K562 (cell line): ENCODE measurements around the gene IGF2BP3. TPM values are rescaled to one million over a fixed set of nuclear protein-coding genes. Genes with fewer than 3 reads are reported as not detected.

Experiments used
- ATAC-seq: fragments of 200-7000 bp; cut with Tn5 transposase; 3 replicates; pipeline ENCODE4 v1.9.1; 2020; ENCODE audit warnings: moderate library complexity
- BruUV-seq: library from RNA; stranded (reverse); fragments of 400-500 nt; replicated peaks from 2 replicates; lab custom pipeline; 2021; lab: Mats Ljungman, UMichigan
- CTCF ChIA-PET: fragments of 300-600 bp; formaldehyde crosslinking; extraction: SDS; loops from one replicate; lab custom pipeline; 2021; ENCODE audit warnings: low intra/inter-chr PET ratio; lab: Yijun Ruan, JAX
- POLR2A ChIA-PET: fragments of 300-600, 350-650 bp; sonication (Branson Sonifier 250); formaldehyde crosslinking; extraction: SDS; loops from one replicate; lab custom pipeline; 2021; ENCODE audit warnings: antibody characterized with exemption, inconsistent platforms; lab: Yijun Ruan, JAX
- DNase-seq, 4 experiments: peaks; one replicate each; pipeline versions ENCODE4 v3.0.0 to v3.0.0-alpha.2; 2011 to 2018; ENCODE audit warnings: low spot score in 3 of 4, mixed read lengths in 3 of 4; ENCODE audit errors: extremely low read depth in 1 of 4
- FAIRE-seq: peaks from 2 replicates; lab custom pipeline; 2011; peaks lifted over from hg19 to GRCh38; lab: Jason Lieb, UNC
- H2AFZ ChIP-seq: 2 replicates; pipeline ENCODE4 v1.6.0; 2011; ENCODE audit warnings: low read depth, low read length, control low read depth, inconsistent platforms
- H3K27ac ChIP-seq: fragments of 200-600 bp; 3 replicates; pipeline ENCODE4 v1.8.0; 2011; ENCODE audit warnings: low read depth, mild to moderate bottlenecking, control low read depth, inconsistent platforms, low read length, moderate library complexity, mixed read lengths; ENCODE audit errors: extremely low read depth
- H3K27me3 ChIP-seq, 2 experiments: fragments of 300-600 bp in 1 of 2; 2 replicates in 1 of 2; 3 replicates in 1 of 2; pipeline versions ENCODE4 v1.6.0 to v1.8.0; 2011; ENCODE audit warnings: inconsistent platforms in 2 of 2, low read length in 2 of 2, mild to moderate bottlenecking in 1 of 2, mixed read lengths in 1 of 2, moderate library complexity in 1 of 2; ENCODE audit not compliant: control insufficient read depth in 2 of 2, insufficient read depth in 2 of 2
- H3K36me3 ChIP-seq: fragments of 300-600 bp; 3 replicates; pipeline ENCODE4 v1.8.0; 2011; ENCODE audit warnings: mild to moderate bottlenecking, low read length, inconsistent platforms; ENCODE audit not compliant: control insufficient read depth, insufficient read depth
- H3K4me1 ChIP-seq, 2 experiments: fragments of 200-600 bp in 1 of 2; replicated peaks in 1 of 2; 2 replicates in 1 of 2; 3 replicates in 1 of 2; pipeline versions ENCODE4 v1.5.1 to v1.8.0; 2011; ENCODE audit warnings: inconsistent platforms in 2 of 2, low read length in 2 of 2, mild to moderate bottlenecking in 1 of 2, mixed read lengths in 1 of 2, moderate library complexity in 1 of 2; ENCODE audit not compliant: control insufficient read depth in 2 of 2, insufficient read depth in 2 of 2
- H3K4me2 ChIP-seq: 2 replicates; pipeline ENCODE4 v1.6.1; 2011; ENCODE audit warnings: low read length, control low read depth, inconsistent platforms, mixed read lengths; ENCODE audit not compliant: insufficient read depth
- H3K4me3 ChIP-seq: fragments of 200-600 bp; sonication (generic), shearing (Covaris generic); 2 replicates; pipeline ENCODE4 v1.5.1; 2016; ENCODE audit warnings: control low read depth, inconsistent platforms
- H3K79me2 ChIP-seq: fragments of 200-600 bp; 3 replicates; pipeline ENCODE4 v1.8.0; 2011; ENCODE audit warnings: low read length, inconsistent platforms; ENCODE audit not compliant: control insufficient read depth, insufficient read depth
- H3K9ac ChIP-seq, 2 experiments: 2 replicates each; pipeline versions ENCODE4 v1.6.0 to v1.6.1; 2011; ENCODE audit warnings: low read depth in 2 of 2, low read length in 2 of 2, control low read depth in 1 of 2, inconsistent platforms in 1 of 2, mild to moderate bottlenecking in 1 of 2, mixed read lengths in 1 of 2; ENCODE audit not compliant: insufficient read depth in 1 of 2
- H3K9me1 ChIP-seq: one replicate; pipeline ENCODE4 v1.6.0; 2011; ENCODE audit warnings: inconsistent platforms, mild to moderate bottlenecking, low read length, moderate library complexity; ENCODE audit not compliant: control insufficient read depth, insufficient read depth
- H3K9me3 ChIP-seq: replicated peaks from 2 replicates; pipeline ENCODE4 v1.5.1; 2011; ENCODE audit warnings: low read depth, low read length, inconsistent platforms; ENCODE audit not compliant: control insufficient read depth, insufficient read depth
- H4K20me1 ChIP-seq: replicated peaks from 2 replicates; pipeline ENCODE4 v1.6.1; 2011; ENCODE audit warnings: low read length, inconsistent platforms, mixed read lengths; ENCODE audit not compliant: control insufficient read depth, insufficient read depth
- FOXK2 ChIP-seq, 2 experiments: fragments of 450-650 bp; IDR thresholded peaks in 1 of 2; conservative IDR thresholded peaks in 1 of 2; 2 replicates each; pipeline ENCODE4 v1.6.1; 2016; ENCODE audit warnings: low read depth in 2 of 2, mild to moderate bottlenecking in 1 of 2
- GTF2E2 ChIP-seq: fragments of 200-800 bp; sonication (Bioruptor generic); IDR thresholded peaks from 2 replicates; pipeline ENCODE4 v1.6.1; 2016; ENCODE audit warnings: missing genetic modification characterization, missing compliant biosample characterization
- GTF2F1 ChIP-seq: IDR thresholded peaks from 2 replicates; pipeline ENCODE4 v1.6.1; 2011; ENCODE audit warnings: low read depth, low read length, improper control_type of control experiment
- KAT7 ChIP-seq: sonication (generic); formaldehyde crosslinking; IDR thresholded peaks from 2 replicates; pipeline ENCODE4 v1.8.0; 2022; ENCODE audit warnings: missing genetic modification reagents, mild to moderate bottlenecking, borderline replicate concordance
- KLF16 ChIP-seq: IDR thresholded peaks from 2 replicates; pipeline ENCODE4 v1.6.1; 2016; ENCODE audit warnings: antibody characterized with exemption
- SMAD2 ChIP-seq: fragments of 150-350 bp; IDR thresholded peaks from 2 replicates; pipeline ENCODE4 v1.6.1; 2014; ENCODE audit warnings: low read depth, mild to moderate bottlenecking, low read length
- TAF1 ChIP-seq: IDR thresholded peaks from 2 replicates; pipeline ENCODE4 v1.6.1; 2011; ENCODE audit warnings: mild to moderate bottlenecking, low read length, moderate library complexity; ENCODE audit not compliant: insufficient read depth, control insufficient read depth, severe bottlenecking; ENCODE audit errors: extremely low read depth
- TBL1XR1 ChIP-seq, 2 experiments: IDR thresholded peaks; 2 replicates each; pipeline ENCODE4 v1.6.1; 2012; ENCODE audit warnings: improper control_type of control experiment in 2 of 2, low read length in 2 of 2, mild to moderate bottlenecking in 1 of 2
- TCF7 ChIP-seq: sonication (generic); IDR thresholded peaks from 2 replicates; pipeline ENCODE4 v1.6.1; 2016; ENCODE audit warnings: antibody characterized with exemption, borderline replicate concordance
- ZBTB7A ChIP-seq: IDR thresholded peaks from 2 replicates; pipeline ENCODE4 v1.6.1; 2011; ENCODE audit warnings: low read depth, mild to moderate bottlenecking, low read length, moderate library complexity, borderline replicate concordance; ENCODE audit not compliant: control insufficient read depth
- WGBS: fragments of 100-300 bp; shearing (Covaris generic); methylation state at CpG from one replicate; pipeline ENCODE4 v1.1.6; 2016; ENCODE audit warnings: low coverage, mixed read lengths; ENCODE audit not compliant: insufficient coverage; ENCODE audit errors: missing lambda C conversion rate; 5-methylcytosine and 5-hydroxymethylcytosine counted together
- in situ Hi-C: fragments of 300-500 bp; cut with MboI; formaldehyde crosslinking; loops from 4 replicates; pipeline ENCODE4 v1.15.0; 2018; ENCODE audit warnings: inconsistent platforms, mixed read lengths
- intact Hi-C: fragments of 100-400 bp; cut with micrococcal nuclease; formaldehyde crosslinking; loops from 2 replicates; pipeline ENCODE4 v1.14.2; 2022
- polyA plus RNA-seq, 8 experiments: library from polyadenylated mRNA; depleted of rRNA in 4 of 8; stranded (reverse) in 5 of 8; unstranded in 3 of 8; fragments of >200 nt; fragmentation: Nextera tagmentation in 2 of 8; fragmentation: Illumina TruSeq in 1 of 8; extraction: Ambion mirVana in 2 of 8; extraction: Trizol in 1 of 8; gene quantifications; 2 replicates each; pipeline versions ENCODE4 v1.2.1 to v1.2.3, GENCODE V29; 2011 to 2014; ENCODE audit warnings: inconsistent platforms in 1 of 8, missing spikeins in 1 of 8
- total RNA-seq, 7 experiments: library from RNA; depleted of rRNA in 6 of 7; stranded (reverse); fragments of >200 nt in 6 of 7; fragmentation: Illumina TruSeq in 2 of 7; extraction: Trizol in 2 of 7; gene quantifications; 2 replicates each; pipeline versions ENCODE4 v1.2.1 to v1.2.3, GENCODE V29; 2011 to 2021; ENCODE audit warnings: low replicate concordance in 1 of 7
- TF ChIP-seq, protein P1 (sequence below): sonication (generic); formaldehyde crosslinking; IDR thresholded peaks from 2 replicates; pipeline ENCODE4 v1.8.0; 2022; ENCODE audit warnings: mild to moderate bottlenecking, missing genetic modification reagents
- TF ChIP-seq, protein P2 (sequence below): fragments of 250-450 bp; sonication (Bioruptor Pico); IDR thresholded peaks from 2 replicates; pipeline ENCODE4 v1.5.0; 2020; ENCODE audit warnings: mild to moderate bottlenecking

The IGF2BP3 gene
- total and polyA plus RNA-seq, 9 of the 15 experiments (the other 6 are each of a cell fraction or from before 2014, with no cell fraction given), result 8.4 to 88.1 (median 61.2) TPM

DNA sequence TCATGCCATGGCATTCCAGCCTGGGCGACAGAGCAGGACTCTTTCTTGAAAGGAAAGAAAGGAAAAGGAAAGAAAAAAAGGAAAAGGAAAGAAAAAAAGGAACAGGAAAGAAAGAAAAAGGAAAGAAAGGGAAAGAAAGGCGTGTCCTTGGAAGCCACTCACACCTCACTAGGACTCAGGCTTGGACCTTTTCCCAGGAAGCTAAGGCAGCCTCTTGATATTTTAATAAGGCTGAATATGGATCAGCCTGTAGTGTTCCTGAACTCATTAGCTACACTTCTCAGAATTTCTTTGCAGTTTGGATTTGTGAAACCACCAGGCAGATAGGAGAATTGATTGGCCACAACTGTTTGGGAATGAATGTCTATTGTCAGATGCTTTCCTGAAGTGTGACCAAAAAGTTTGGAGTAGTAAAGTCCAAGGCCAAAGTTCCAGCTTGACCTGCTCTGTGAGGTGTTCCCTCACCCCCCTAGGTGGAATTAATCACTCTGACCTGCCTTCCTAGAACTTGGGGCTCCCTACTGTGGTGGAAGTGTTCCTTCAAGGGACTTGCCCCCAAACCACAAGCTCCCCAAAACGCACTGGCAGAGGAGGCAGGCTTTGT lies 178.2 kb downstream of the IGF2BP3 start:
- CTCF ChIA-PET, result no interaction called here
- Histone ChIP-seq H3K27ac (no peak overlapping the region), H3K79me2 (no peaks in the 10 kb centered on the region), H2AFZ (no peak overlapping the region), H3K9ac (no peak overlapping the region; a peak in 1 of 4 replicates), H3K4me3 (no peak overlapping the region), H4K20me1 (no peaks in the 10 kb centered on the region), H3K27me3 (no peaks in the 10 kb centered on the region), H3K4me1 (no peaks in the 10 kb centered on the region), H3K9me3 (no peaks in the 10 kb centered on the region), H3K4me2 (no peak overlapping the region), H3K9me1 (no peaks in the 10 kb centered on the region), H3K36me3 (no peaks in the 10 kb centered on the region)
- POLR2A ChIA-PET, result interaction anchor here (0.6 to 1.3 kb wide), 2 partner anchors 13 to 289 kb away, joined by 3 to 5 read pairs; no protein-coding TSS in a partner anchor
- 31% methylated on average over 3 of the region's 3 CpGs for WGBS
- ATAC-seq (no peak), DNase-seq (no peak), FAIRE-seq (no peak)
- in situ Hi-C loops (no loop called here), intact Hi-C loops (no loop called here)
- TF ChIP-seq ZBTB7A, result no peak
- TF ChIP-seq GTF2E2 (tag), result no peak
- no peak for TF ChIP-seq GTF2F1
- TF ChIP-seq SMAD2, result no peak
- no peak for TF ChIP-seq FOXK2 (conservative IDR thresholded peaks at IDR 0.05 in 1 of 2, IDR thresholded peaks at IDR 0.05 in 1 of 2; ENCODE audit: low read depth in 2 of 2)
- TF ChIP-seq KAT7 (CRISPR knock-in tag), result no peak
- TF ChIP-seq, protein P1, sequence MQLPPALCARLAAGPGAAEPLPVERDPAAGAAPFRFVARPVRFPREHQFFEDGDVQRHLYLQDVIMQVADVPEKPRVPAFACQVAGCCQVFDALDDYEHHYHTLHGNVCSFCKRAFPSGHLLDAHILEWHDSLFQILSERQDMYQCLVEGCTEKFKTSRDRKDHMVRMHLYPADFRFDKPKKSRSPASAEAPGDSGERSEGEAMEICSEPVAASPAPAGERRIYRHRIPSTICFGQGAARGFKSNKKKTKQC, result no peak
- TF ChIP-seq TCF7, result no peak
- no peak for TF ChIP-seq TAF1
- TF ChIP-seq, protein P2, sequence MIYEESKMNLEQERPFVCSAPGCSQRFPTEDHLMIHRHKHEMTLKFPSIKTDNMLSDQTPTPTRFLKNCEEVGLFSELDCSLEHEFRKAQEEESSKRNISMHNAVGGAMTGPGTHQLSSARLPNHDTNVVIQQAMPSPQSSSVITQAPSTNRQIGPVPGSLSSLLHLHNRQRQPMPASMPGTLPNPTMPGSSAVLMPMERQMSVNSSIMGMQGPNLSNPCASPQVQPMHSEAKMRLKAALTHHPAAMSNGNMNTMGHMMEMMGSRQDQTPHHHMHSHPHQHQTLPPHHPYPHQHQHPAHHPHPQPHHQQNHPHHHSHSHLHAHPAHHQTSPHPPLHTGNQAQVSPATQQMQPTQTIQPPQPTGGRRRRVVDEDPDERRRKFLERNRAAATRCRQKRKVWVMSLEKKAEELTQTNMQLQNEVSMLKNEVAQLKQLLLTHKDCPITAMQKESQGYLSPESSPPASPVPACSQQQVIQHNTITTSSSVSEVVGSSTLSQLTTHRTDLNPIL (CRISPR knock-in tag), result no peak
- no peak for TF ChIP-seq KLF16
- no peak for TF ChIP-seq TBL1XR1 (IDR thresholded peaks at IDR 0.05; ENCODE audit: low read length in 2 of 2)
- BruUV-seq, result no TSS peak
